Suprapubic skin (tissue), 4 donors: Measurements from ENCODE around the gene TLR3.

Experiments used
- CTCF ChIP-seq, 2 donors: fragments of 200-600 bp in 1 of 2; fragments of 450-650 bp in 1 of 2; sonication (generic) in 1 of 2; IDR thresholded peaks; one replicate each; pipeline ENCODE4 v1.5.1; 2016 to 2019; ENCODE audit warnings: antibody characterized with exemption in 2 of 2, mild to moderate bottlenecking in 1 of 2, moderate library complexity in 1 of 2
- POLR2A ChIP-seq, 2 donors: fragments of 450-650 bp; IDR thresholded peaks; one replicate each; pipeline ENCODE4 v1.6.1; 2017; ENCODE audit warnings: antibody characterized with exemption in 2 of 2, mild to moderate bottlenecking in 2 of 2, moderate library complexity in 2 of 2
- POLR2AphosphoS5 ChIP-seq, 3 donors: sonication (generic); formaldehyde crosslinking; IDR thresholded peaks; one replicate each; pipeline ENCODE4 v1.6.1; 2017; ENCODE audit warnings: antibody characterized with exemption in 3 of 3

GRCh38 chr4:186019269-186019668, 49.7 kb upstream of the TLR3 start:
- no peak for TF ChIP-seq POLR2AphosphoS5 (IDR thresholded peaks at IDR 0.05)
- TF ChIP-seq CTCF (IDR thresholded peaks at IDR 0.05), result no peak
- TF ChIP-seq POLR2A (IDR thresholded peaks at IDR 0.05), result no peak
